ENCODE measurements around the gene RENBP.

DNA sequence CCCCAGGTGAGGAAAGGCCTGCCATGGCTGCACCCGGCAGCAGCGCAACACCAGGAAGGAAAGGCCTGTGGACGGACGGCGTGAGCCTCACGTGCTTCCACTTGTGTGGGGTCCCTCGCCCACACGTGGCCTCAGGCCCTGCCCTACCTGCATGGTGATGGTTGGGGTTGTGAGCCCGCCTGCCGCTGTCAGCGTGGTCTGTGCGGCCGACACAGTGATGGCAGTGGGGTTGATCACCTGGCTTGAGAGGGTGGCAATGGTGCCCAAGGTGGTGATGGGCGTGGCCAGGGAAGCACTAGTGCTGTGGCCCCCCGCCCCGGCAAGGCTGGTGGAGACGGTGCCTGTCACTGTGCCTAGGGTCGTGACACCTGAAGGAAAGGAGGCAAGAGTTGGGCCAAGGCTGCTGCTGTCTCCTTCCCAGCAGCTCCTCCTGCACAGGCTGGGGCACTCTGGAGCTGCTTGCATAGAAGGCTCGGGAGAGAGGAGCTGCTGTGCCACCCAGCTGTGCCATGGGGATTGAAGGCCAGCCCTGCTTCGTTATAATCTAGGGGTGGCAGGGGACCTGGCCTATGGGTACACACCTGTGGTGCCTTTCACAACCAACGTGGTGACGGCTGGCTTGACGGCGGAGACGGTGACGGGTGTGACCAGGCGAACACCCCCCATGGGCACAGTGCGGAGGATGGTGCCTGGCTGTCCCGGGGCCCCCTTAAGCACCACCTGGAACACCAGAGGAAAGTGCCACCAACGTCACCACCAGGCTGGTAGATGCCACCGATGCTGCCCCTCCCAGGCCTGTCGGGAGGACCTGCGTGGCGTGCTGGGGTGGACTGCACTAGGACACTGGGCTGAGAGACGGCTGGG, 11.8 kb upstream of the RENBP start:
- TF ChIP-seq, protein P1, sequence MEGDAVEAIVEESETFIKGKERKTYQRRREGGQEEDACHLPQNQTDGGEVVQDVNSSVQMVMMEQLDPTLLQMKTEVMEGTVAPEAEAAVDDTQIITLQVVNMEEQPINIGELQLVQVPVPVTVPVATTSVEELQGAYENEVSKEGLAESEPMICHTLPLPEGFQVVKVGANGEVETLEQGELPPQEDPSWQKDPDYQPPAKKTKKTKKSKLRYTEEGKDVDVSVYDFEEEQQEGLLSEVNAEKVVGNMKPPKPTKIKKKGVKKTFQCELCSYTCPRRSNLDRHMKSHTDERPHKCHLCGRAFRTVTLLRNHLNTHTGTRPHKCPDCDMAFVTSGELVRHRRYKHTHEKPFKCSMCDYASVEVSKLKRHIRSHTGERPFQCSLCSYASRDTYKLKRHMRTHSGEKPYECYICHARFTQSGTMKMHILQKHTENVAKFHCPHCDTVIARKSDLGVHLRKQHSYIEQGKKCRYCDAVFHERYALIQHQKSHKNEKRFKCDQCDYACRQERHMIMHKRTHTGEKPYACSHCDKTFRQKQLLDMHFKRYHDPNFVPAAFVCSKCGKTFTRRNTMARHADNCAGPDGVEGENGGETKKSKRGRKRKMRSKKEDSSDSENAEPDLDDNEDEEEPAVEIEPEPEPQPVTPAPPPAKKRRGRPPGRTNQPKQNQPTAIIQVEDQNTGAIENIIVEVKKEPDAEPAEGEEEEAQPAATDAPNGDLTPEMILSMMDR (IDR thresholded peaks at IDR 0.05): no peak
- TF ChIP-seq POLR2A (IDR thresholded peaks at IDR 0.05) (no peak), EP300 (IDR thresholded peaks at IDR 0.05) (no peak)
